PC-9 (cell line): ENCODE measurements around the gene ZGRF1.

Experiments used
- CTCF ChIP-seq: fragments of 200-600 bp; sonication (generic); conservative IDR thresholded peaks from 2 replicates; pipeline ENCODE4 v1.6.1; 2017; ENCODE audit warnings: mixed run types, antibody characterized with exemption, mild to moderate bottlenecking, moderate library complexity
- EZH2 ChIP-seq: fragments of 200-600 bp; sonication (generic); IDR thresholded peaks from 2 replicates; pipeline ENCODE4 v1.8.0; 2017; ENCODE audit warnings: antibody characterized with exemption, low read depth

GRCh38 chr4:112655270-112655669, 18.6 kb upstream of the ZGRF1 start:
- TF ChIP-seq CTCF = no peak
- no peak for TF ChIP-seq EZH2
